Nephron progenitor cell (in vitro differentiated cells): ENCODE data around the gene ACE.
A peak's percentile ranks its signal among the peaks of the same experiment; 100 is the strongest.

ENCODE experiments used
- DNase-seq: peaks from one replicate; pipeline ENCODE4 v3.0.0; 2021
- H3K27ac Mint-ChIP-seq: 2 replicates; pipeline ENCODE4 v1.8.0; 2021; ENCODE audit warnings: mild to moderate bottlenecking, moderate library complexity, mixed read lengths
- H3K27me3 Mint-ChIP-seq: 2 replicates; pipeline ENCODE4 v1.8.0; 2021; ENCODE audit warnings: mild to moderate bottlenecking, low read depth, mixed read lengths; ENCODE audit not compliant: poor library complexity
- H3K36me3 Mint-ChIP-seq: 2 replicates; pipeline ENCODE4 v1.8.0; 2021; ENCODE audit warnings: low read depth, mixed read lengths
- H3K4me1 Mint-ChIP-seq: 2 replicates; pipeline ENCODE4 v1.8.0; 2021; ENCODE audit warnings: mixed read lengths
- H3K4me3 Mint-ChIP-seq: 2 replicates; pipeline ENCODE4 v1.8.0; 2021; ENCODE audit warnings: mild to moderate bottlenecking, moderate library complexity, mixed read lengths
- H3K9me3 Mint-ChIP-seq: 2 replicates; pipeline ENCODE4 v1.8.0; 2021; ENCODE audit warnings: mild to moderate bottlenecking, moderate library complexity, mixed read lengths
- CTCF ChIP-seq: fragments of 200-600 bp; sonication (generic); IDR thresholded peaks from 2 replicates; pipeline ENCODE4 v1.5.0; 2021; ENCODE audit warnings: antibody characterized with exemption

ACE gene

GRCh38 chr17:63474586-63475460, 2.0 kb upstream of the ACE start:
- no peak overlapping the region for H3K27ac Mint-ChIP-seq
- DNase-seq = no peak
- H3K4me1 Mint-ChIP-seq = peaks cover 31% of the 10 kb centered on the region
- H3K4me3 Mint-ChIP-seq = peak overlapping the region; percentile 20
- no peaks in the 10 kb centered on the region for H3K36me3 Mint-ChIP-seq
- TF ChIP-seq CTCF = no peak
- no peaks in the 10 kb centered on the region for H3K9me3 Mint-ChIP-seq
- H3K27me3 Mint-ChIP-seq = peaks cover 86% of the 10 kb centered on the region

- H3K27me3 Mint-ChIP-seq = peaks cover 78% of the 10 kb centered on the region
- no peak for TF ChIP-seq CTCF
- no peaks in the 10 kb centered on the region for H3K36me3 Mint-ChIP-seq
- no peaks in the 10 kb centered on the region for H3K9me3 Mint-ChIP-seq
- peaks cover 26% of the 10 kb centered on the region for H3K4me1 Mint-ChIP-seq
- H3K4me3 Mint-ChIP-seq = peak overlapping the region; percentile 74
- DNase-seq = no peak
- H3K27ac Mint-ChIP-seq = no peak overlapping the region
Measured at GRCh38 chr17:63475491-63476412, 1.1 kb upstream of the ACE start.

GRCh38 chr17:63476459-63476853, 405 bp upstream of the ACE start:
- DNase-seq = peak; percentile 71
- Mint-ChIP-seq H3K27me3 (peaks cover 73% of the 10 kb centered on the region), H3K4me1 (peaks cover 26% of the 10 kb centered on the region), H3K36me3 (no peaks in the 10 kb centered on the region), H3K27ac (no peak overlapping the region), H3K9me3 (no peaks in the 10 kb centered on the region), H3K4me3 (peak overlapping the region; percentile 74)
- no peak for TF ChIP-seq CTCF

GRCh38 chr17:63477480-63478440, 899 bp downstream of the ACE start:
- H3K27me3 Mint-ChIP-seq = peaks cover 61% of the 10 kb centered on the region
- no peak overlapping the region for H3K27ac Mint-ChIP-seq

More at GRCh38 chr17:63477480-63478440, 899 bp downstream of the ACE start:
- H3K4me1 Mint-ChIP-seq = peaks cover 26% of the 10 kb centered on the region
- no peaks in the 10 kb centered on the region for H3K36me3 Mint-ChIP-seq
- H3K4me3 Mint-ChIP-seq = peak overlapping the region; percentile 86
- no peak for DNase-seq
- no peak for TF ChIP-seq CTCF
- H3K9me3 Mint-ChIP-seq = no peaks in the 10 kb centered on the region
